HepG2 (cell line): ENCODE measurements around the gene ZC3H18. TPM values are rescaled to one million over a fixed set of nuclear protein-coding genes. Genes with fewer than 3 reads are reported as not detected.

Source experiments
- AKAP8 ChIP-seq: sonication (generic); formaldehyde crosslinking; IDR thresholded peaks from 2 replicates; pipeline ENCODE4 v1.5.1; 2020; ENCODE audit warnings: mild to moderate bottlenecking, missing genetic modification reagents
- ELF3 ChIP-seq: IDR thresholded peaks from 2 replicates; pipeline ENCODE4 v1.6.1; 2016; ENCODE audit warnings: missing genetic modification reagents, missing compliant biosample characterization
- FIP1L1 ChIP-seq: fragments of 200-400 bp; formaldehyde crosslinking; IDR thresholded peaks from 2 replicates; pipeline ENCODE4 v1.6.1; 2018; ENCODE audit warnings: low read depth, mild to moderate bottlenecking, low read length, moderate library complexity, borderline replicate concordance; ENCODE audit not compliant: insufficient read depth
- MED1 ChIP-seq: sonication (generic); formaldehyde crosslinking; IDR thresholded peaks from 2 replicates; pipeline ENCODE4 v1.4.0; 2020; ENCODE audit warnings: missing genetic modification reagents
- MXI1 ChIP-seq: IDR thresholded peaks from 3 replicates; pipeline ENCODE4 v1.6.1; 2012; ENCODE audit warnings: low read depth, low read length, inconsistent platforms, borderline replicate concordance
- NFE2L1 ChIP-seq: sonication (generic); formaldehyde crosslinking; IDR thresholded peaks from 2 replicates; pipeline ENCODE4 v1.4.0; 2020; ENCODE audit warnings: missing genetic modification reagents, mild to moderate bottlenecking, borderline replicate concordance
- RCOR2 ChIP-seq: IDR thresholded peaks from 2 replicates; pipeline ENCODE4 v1.6.1; 2016; ENCODE audit warnings: missing biosample characterization, missing genetic modification reagents
- SP5 ChIP-seq: IDR thresholded peaks from 2 replicates; pipeline ENCODE4 v1.6.1; 2016; ENCODE audit warnings: low read depth, borderline replicate concordance
- SRF ChIP-seq: IDR thresholded peaks from 2 replicates; pipeline ENCODE4 v1.6.1; 2011; ENCODE audit warnings: mild to moderate bottlenecking, low read depth, low read length, moderate library complexity
- TEAD2 ChIP-seq: sonication (generic); formaldehyde crosslinking; IDR thresholded peaks from 2 replicates; pipeline ENCODE4 v1.9.0; 2021; ENCODE audit warnings: missing genetic modification reagents
- ZNF274 ChIP-seq: sonication (generic); formaldehyde crosslinking; IDR thresholded peaks from 2 replicates; pipeline ENCODE4 v1.5.1; 2020; ENCODE audit warnings: mild to moderate bottlenecking, missing genetic modification reagents
- ZNF629 ChIP-seq: sonication (generic); formaldehyde crosslinking; conservative IDR thresholded peaks from 2 replicates; pipeline ENCODE4 v1.5.0; 2020; ENCODE audit warnings: missing genetic modification reagents
- ZNF776 ChIP-seq: sonication (generic); formaldehyde crosslinking; IDR thresholded peaks from 2 replicates; pipeline ENCODE4 v1.4.0; 2020; ENCODE audit warnings: mild to moderate bottlenecking, missing genetic modification reagents
- polyA plus RNA-seq, 8 experiments: library from polyadenylated mRNA; depleted of rRNA in 3 of 8; stranded (reverse) in 7 of 8; unstranded in 1 of 8; fragments of >200 nt; fragmentation: Illumina TruSeq in 4 of 8; extraction: Trizol in 4 of 8; gene quantifications; 2 replicates each; pipeline versions ENCODE4 v1.2.1 to v1.2.3, GENCODE V29; 2011 to 2016; ENCODE audit warnings: low read depth in 4 of 8, missing spikeins in 1 of 8, mixed read lengths in 1 of 8; ENCODE audit not compliant: insufficient read depth in 1 of 8
- total RNA-seq, 5 experiments: library from RNA; depleted of rRNA; stranded (reverse); fragments of >200 nt; fragmentation: Illumina TruSeq; extraction: Trizol; gene quantifications; 2 replicates each; pipeline ENCODE4 v1.2.3, GENCODE V29; 2016; ENCODE audit warnings: low read depth in 1 of 5
- TF ChIP-seq, protein P1 (sequence below): sonication (generic); formaldehyde crosslinking; IDR thresholded peaks from one replicate; pipeline ENCODE4 v1.5.1; 2020; ENCODE audit warnings: mild to moderate bottlenecking, missing genetic modification reagents; ENCODE audit errors: not compliant biosample characterization
- TF ChIP-seq, protein P2 (sequence below): sonication (generic); formaldehyde crosslinking; IDR thresholded peaks from 2 replicates; pipeline ENCODE4 v1.4.0; 2020; ENCODE audit warnings: missing genetic modification reagents, borderline replicate concordance

Gene ZC3H18
- total and polyA plus RNA-seq, 2 of the 13 experiments (the other 11 are each of a cell fraction or from before 2014, with no cell fraction given): 11.2 to 27.4 TPM

DNA sequence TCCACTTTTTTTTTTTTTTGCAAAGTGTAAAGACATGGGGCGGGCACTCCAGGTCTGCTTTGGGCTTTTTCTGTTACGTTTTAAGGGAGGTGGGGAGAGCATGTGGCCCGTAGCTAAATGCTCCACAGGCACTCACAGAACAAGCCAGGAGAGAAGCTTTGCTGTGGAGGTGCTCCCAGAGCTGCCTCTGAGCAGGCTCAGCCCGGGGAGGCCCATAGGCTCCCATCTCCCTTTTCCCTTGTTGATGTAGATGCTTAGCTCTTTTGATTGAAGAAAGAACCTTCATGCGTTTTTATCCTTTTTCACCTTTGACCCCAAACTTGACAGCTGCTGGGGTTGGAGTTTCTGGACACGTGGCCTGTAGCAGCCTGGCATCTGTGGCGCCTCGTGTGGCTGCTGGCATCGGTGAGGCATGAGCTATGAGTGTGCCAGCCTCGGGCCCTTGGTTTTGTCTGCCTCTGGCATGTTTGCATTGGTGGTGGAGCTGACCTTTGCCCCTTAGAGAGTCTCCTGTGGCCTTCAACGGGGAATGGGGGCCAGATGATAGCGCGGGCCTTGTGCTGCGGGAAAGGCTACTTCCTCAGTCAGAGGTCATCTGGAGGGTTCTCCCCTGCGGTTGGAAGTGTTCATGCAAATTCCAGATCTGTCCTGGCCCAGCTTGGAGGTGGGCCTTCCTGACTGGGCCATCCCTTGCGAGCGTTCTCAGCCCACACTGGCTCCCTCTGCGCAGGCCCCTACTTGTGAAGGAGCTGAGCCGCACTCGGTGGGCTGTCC, 48.2 kb downstream of the ZC3H18 start (continued):
- TF ChIP-seq, protein P1, sequence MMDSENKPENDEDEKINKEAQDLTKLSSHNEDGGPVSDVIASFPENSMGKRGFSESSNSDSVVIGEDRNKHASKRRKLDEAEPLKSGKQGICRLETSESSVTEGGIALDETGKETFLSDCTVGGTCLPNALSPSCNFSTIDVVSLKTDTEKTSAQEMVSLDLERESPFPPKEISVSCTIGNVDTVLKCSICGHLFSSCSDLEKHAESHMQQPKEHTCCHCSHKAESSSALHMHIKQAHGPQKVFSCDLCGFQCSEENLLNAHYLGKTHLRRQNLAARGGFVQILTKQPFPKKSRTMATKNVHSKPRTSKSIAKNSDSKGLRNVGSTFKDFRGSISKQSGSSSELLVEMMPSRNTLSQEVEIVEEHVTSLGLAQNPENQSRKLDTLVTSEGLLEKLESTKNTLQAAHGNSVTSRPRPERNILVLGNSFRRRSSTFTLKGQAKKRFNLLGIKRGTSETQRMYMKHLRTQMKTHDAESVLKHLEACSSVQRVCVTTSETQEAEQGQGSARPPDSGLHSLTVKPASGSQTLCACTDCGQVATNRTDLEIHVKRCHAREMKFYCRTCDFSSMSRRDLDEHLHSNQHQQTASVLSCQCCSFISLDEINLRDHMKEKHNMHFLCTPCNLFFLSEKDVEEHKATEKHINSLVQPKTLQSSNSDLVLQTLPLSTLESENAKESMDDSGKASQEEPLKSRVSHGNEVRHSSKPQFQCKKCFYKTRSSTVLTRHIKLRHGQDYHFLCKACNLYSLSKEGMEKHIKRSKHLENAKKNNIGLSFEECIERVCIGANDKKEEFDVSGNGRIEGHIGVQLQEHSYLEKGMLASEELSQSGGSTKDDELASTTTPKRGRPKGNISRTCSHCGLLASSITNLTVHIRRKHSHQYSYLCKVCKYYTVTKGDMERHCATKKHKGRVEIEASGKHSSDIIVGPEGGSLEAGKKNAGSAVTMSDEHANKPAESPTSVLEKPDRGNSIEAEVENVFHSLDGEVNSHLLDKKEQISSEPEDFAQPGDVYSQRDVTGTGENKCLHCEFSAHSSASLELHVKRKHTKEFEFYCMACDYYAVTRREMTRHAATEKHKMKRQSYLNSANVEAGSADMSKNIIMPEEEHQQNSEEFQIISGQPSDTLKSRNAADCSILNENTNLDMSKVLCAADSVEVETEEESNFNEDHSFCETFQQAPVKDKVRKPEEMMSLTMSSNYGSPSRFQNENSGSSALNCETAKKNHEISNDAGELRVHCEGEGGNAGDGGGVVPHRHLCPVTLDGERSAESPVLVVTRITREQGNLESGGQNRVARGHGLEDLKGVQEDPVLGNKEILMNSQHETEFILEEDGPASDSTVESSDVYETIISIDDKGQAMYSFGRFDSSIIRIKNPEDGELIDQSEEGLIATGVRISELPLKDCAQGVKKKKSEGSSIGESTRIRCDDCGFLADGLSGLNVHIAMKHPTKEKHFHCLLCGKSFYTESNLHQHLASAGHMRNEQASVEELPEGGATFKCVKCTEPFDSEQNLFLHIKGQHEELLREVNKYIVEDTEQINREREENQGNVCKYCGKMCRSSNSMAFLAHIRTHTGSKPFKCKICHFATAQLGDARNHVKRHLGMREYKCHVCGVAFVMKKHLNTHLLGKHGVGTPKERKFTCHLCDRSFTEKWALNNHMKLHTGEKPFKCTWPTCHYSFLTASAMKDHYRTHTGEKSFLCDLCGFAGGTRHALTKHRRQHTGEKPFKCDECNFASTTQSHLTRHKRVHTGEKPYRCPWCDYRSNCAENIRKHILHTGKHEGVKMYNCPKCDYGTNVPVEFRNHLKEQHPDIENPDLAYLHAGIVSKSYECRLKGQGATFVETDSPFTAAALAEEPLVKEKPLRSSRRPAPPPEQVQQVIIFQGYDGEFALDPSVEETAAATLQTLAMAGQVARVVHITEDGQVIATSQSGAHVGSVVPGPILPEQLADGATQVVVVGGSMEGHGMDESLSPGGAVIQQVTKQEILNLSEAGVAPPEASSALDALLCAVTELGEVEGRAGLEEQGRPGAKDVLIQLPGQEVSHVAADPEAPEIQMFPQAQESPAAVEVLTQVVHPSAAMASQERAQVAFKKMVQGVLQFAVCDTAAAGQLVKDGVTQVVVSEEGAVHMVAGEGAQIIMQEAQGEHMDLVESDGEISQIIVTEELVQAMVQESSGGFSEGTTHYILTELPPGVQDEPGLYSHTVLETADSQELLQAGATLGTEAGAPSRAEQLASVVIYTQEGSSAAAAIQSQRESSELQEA (CRISPR knock-in tag): no peak
- TF ChIP-seq MED1: peak; percentile 85
- TF ChIP-seq ZNF776: no peak
- TF ChIP-seq RCOR2 (CRISPR knock-in tag): peak; percentile 72; the same call in 1 of the 2 replicates
- peak; percentile 84 for TF ChIP-seq ELF3 (CRISPR knock-in tag)
- TF ChIP-seq SP5 (CRISPR knock-in tag): peak; percentile 22; the same call in 1 of the 2 replicates
- TF ChIP-seq ZNF629 (CRISPR knock-in tag): peak; percentile 49; the same call in 1 of the 2 replicates
- TF ChIP-seq, protein P2, sequence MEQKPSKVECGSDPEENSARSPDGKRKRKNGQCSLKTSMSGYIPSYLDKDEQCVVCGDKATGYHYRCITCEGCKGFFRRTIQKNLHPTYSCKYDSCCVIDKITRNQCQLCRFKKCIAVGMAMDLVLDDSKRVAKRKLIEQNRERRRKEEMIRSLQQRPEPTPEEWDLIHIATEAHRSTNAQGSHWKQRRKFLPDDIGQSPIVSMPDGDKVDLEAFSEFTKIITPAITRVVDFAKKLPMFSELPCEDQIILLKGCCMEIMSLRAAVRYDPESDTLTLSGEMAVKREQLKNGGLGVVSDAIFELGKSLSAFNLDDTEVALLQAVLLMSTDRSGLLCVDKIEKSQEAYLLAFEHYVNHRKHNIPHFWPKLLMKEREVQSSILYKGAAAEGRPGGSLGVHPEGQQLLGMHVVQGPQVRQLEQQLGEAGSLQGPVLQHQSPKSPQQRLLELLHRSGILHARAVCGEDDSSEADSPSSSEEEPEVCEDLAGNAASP (CRISPR knock-in tag): peak; percentile 54; the same call in 1 of the 2 replicates
- TF ChIP-seq SRF: no peak
- no peak for TF ChIP-seq FIP1L1
- TF ChIP-seq ZNF274 (CRISPR knock-in tag): no peak
- peak; percentile 58; the same call in 1 of the 2 replicates for TF ChIP-seq AKAP8 (CRISPR knock-in tag)
- TF ChIP-seq MXI1: peak; percentile 86; the same call in 1 of the 3 replicates
- TF ChIP-seq NFE2L1 (CRISPR knock-in tag): no peak
- TF ChIP-seq TEAD2 (CRISPR knock-in tag): no peak
